Right lung (tissue), 5 donors: ENCODE data around the gene EEPD1. TPM values are rescaled to one million over a fixed set of nuclear protein-coding genes. Genes with fewer than 3 reads are reported as not detected.
"Not testable (repeated sequence)": the region's sequence is repeated elsewhere in the genome, so short reads cannot be mapped to it uniquely, and the experiment has no call there.

Experiments
- DNase-seq, 2 donors: peaks; one replicate each; pipeline ENCODE4 v3.0.0-alpha.2; 2013
- polyA plus RNA-seq, 5 donors: library from polyadenylated mRNA; unstranded; fragments of 120-200 nt; gene quantifications; one replicate each; pipeline versions ENCODE4 v1.2.1 to v1.2.3, GENCODE V29; 2013; ENCODE audit warnings: inconsistent platforms in 1 of 5, low replicate concordance in 1 of 5; ENCODE audit not compliant: insufficient read length in 5 of 5, insufficient read depth in 1 of 5

Gene EEPD1
- polyA plus RNA-seq, 5 donors = 13.8 to 19.5 (median 18.0) TPM

DNA sequence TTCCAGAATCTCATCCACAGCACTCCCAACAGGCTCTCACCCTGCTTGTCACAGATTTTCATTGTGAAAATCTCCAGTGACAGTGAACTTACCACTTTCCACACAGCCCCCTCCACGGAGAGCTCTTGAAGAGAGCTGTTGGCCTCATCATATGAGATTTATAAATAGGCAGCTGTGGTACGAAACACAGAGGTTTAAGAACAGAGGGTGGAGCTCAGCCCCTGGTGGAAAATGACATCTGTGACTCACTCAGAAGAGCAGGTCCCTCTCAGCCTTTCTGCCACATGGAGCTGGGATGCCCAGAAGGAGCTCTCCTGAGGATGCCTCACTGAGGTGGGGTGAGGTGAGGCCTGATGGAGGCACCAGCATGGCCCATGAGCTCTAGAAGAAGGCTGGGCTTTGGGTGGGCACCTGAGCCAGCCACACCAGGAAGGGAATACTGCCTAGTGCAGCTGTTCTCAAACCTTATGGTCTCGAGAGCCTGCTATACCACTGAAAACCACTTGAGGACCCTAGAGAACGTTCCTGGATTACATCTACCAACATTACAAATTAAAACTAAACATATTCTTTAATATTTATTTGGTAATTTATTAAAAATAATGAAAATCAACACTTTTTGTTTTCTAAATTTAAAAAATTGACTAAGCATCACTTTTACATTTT lies 25.8 kb upstream of the EEPD1 start:
- DNase-seq = no peak

DNA sequence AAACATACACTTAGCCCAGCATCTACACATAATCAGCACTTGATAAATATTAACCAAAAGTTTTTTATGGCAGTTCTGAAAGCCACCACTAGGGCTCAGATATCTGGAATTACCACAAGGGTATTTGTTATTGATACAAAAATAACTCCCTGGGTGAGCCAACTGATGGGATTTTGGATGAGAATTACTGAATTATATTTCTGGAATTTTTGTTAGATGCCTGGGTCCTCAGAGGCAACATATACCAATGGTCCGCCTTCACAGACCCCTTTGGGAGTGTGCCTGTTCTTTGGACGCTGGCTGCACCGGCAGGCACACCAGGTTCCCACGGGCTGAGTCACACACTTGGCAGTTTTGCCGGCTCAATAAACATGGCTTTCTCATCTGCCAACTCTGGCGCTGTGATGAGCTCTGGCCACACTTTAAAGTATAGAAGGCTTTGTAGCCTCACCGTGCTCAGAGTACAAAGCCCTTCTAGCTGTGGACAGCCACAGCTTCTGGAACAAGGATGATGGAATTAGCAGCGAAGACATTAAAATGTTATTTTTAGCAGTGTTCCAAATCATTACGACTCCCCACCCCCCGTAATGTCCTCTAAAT lies 24.5 kb upstream of the EEPD1 start:
- no peak for DNase-seq

DNA sequence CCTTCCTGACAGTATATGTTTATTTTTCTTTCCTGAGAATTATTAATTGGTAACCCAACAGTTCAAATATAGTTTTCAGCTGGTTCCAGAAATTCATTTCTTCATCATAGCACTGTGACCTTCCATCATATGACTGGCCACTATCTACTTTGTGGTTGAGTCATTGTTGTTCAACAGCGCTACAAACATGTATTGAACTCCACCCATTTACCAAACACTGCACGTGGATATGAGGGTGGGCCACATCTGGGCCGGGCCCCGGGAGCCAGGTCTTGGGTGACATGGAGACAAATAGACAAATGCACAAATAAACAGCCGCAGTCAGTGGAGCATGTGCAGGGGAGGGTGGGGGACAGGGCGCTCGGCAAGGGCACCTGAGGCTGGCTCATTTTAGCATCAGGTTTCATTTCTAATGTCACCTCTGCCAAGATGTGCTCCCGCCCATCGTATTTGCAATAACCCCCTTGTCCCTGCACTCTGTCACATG lies 24.0 kb upstream of the EEPD1 start:
- no peak for DNase-seq

DNA sequence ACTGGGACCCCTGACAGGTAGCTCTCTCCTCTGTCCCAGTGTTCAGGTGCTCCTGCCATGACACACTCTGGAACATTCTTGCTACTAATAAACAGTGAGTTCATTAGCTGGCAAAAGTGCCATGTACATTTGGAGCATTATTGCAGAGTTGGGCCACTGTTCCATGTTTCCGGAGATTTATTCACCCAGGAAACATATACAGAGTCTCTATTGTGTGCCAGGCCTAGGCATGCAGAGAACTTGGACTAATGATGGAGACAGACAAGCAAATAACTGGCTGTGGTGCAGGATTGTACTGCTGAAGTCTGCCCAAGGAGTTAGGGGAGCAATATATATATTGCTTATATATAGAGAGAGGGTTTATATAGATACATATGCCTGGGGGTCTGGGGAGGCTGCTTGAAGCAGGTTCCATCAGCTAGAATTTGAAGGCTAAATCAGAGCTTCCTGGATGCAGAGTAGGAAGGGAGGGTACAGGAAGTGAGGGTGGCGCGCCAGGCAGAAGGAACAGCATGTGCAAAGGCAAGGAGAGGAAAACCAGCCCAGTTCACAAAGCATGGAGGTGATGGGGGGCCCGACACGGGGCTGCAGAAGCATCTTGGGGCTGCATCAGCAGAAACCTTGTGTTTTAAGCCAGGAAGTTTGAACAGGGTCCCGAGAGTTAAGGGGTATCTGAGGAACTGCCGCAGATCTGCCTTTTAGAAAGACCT lies 22.7 kb upstream of the EEPD1 start:
- DNase-seq = no peak

DNA sequence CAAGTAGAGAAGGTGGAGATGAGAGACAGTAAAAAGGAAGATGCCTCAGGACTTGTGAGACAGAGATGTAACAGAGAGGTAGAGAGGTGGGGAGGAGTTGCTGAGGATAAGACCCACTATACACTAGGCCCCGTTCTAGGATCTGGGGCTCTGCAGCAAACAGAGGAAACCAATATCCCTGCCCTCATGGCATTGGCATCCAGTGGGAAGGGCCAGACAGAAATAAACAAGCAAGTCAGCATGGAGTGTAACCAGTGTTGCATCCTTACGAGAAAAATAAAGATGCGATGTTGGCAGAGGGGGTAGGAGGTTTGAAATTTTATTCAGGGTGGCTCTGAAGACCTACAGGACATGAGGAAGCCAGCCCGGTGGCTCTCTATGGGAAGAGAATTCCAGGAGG lies 22.0 kb upstream of the EEPD1 start:
- DNase-seq = no peak

DNA sequence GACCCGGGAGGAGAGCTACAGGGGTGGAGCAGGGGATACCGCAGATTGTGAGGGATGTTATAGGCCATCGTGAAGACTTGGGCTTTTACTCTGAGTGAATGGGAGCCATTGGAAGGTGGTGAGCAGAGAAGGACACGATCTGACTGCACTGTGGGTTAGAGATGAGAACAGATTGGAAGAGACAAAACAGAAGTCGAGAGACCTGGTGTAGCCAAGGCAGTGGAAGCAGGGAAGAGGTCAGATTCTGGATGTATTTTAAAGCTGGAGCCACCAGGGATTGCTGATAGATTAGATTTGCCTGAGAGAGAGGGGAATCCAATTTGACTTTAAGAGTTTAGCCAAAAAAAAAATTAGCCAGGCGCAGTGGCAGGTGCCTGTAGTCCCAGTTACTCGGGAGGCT lies 21.6 kb upstream of the EEPD1 start:
- no peak for DNase-seq

DNA sequence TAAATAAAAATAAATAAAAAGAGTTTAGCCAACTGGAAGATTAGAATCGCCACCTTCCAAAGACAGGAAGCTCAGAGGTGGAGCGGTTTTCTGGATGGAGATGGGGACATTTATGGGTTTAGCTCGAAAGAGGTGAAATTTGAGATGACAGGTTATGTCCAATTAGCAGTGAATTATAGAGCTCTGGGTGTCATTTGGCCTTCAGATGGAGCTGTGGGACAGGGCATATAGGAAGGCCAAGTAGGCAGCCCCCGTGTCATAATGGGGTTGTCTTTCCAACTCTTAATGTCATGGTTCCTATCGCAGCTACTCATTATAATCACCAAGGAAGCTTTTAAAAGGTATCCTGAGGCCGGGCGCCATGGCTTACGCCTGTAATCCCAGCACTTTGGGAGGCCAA lies 21.0 kb upstream of the EEPD1 start:
- no peak for DNase-seq

DNA sequence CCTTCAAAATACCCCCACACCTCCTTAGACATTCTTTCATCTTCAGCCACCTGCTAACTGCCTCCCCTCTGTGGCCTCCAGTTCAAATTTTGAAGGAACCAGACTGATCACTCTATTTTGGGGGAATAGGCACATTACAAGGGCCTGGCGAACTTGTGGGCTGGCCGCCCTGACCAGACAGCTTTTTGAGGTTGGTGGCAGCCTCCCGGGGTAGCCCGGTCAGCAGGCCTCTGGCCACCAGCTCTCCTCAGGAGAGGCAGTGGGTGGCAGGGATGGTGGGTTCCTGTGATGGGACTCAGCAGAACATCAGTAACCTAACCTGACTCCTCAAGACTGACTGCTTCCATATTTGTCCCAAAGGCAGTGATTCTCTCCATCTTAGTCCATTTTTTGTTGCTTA lies 17.4 kb upstream of the EEPD1 start:
- no peak for DNase-seq

DNA sequence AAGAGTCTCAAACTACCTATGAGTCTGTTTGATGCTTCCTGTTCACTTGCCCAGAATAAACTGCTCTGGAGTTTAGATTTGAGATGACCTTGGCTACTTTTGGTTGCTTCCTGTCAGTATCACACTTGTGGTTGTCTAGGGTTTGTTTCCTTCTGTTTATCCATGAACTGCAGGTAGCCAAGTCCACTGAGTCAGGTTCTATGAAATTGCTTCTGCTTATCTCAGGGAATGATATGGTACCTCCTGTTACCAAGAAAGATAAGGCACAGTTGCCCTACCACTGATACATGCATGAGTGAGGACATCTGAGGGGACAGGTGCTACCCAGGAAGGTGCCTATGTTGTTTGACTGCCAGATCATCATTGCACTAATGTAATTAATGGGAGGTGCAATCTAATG lies 15.8 kb upstream of the EEPD1 start:
- DNase-seq = no peak

DNA sequence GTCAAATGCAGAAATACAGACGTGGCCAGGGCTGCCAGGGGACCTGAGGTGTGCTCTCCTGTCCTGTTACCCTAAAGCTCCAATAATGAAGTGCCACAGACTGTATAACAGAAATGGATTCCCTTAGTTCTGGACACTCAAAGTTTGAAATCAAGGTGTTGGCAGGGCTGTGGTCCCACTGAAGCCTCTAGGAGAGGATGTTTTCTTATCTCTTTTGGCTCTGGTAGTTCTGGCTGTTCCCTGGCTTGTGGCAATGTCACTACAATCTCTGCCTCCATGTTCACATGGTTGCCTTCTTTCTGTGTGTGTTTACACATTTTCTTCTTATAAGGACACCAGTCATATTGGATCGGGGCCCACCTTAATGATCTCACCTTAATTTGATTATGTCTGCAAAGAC lies 15.3 kb upstream of the EEPD1 start:
- no peak for DNase-seq

DNA sequence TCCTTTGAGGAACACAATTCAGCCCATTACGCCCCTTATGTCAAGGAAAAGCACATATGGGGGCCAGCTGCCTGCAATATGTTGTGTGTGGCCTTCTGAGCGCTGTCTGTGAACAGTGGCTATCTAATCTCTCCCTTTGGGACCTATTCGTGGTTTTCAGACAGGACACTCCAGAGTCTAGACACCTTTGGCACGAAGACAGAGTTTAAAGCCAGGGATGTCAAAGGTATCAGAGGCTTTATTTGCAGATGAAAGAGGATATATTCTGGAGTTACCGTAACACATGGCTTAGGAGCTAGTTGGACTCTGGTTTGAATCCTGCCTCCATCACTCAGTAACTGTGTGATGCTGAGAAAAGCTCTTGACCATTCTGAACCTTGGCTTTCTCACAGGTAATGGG lies 14.8 kb upstream of the EEPD1 start:
- DNase-seq = no peak

DNA sequence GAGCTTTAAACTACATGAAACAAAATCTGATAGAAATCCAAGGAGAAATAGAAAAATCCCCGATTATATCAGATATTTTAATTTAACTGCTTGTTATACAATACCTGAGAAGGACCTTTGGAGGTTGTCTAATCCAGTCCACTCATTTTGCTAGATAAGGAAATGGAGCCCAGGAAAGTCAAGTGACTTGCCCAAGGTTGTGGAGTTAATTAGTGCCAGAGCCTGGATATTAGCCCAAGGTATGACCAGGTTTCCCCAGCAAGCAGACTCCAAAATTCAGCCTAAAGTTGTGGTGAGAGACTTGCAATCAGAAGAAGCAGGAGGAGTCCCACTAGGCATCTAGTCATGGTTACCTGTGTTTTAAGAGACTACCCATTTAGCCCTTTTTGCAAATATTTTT lies 11.7 kb upstream of the EEPD1 start:
- no peak for DNase-seq

DNA sequence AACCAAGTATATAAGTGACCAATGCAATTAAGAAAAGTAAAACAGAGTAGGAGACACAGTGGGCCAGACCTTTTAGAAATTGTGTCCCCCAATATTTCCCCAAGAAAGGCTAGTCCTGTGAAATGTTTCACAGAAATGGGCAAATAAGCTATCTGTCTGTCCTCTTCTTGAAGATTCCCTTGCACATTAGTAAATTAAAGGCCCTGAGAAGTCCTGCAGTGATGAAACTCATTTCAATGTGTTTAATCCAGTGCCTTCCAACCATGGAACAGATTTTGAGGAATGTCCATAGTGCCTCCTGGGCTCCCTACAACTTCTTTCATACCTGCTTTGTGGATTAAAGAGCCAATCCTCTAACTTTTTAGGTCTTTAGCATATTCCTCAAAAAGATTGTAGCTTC lies 11.2 kb upstream of the EEPD1 start:
- DNase-seq = no peak

DNA sequence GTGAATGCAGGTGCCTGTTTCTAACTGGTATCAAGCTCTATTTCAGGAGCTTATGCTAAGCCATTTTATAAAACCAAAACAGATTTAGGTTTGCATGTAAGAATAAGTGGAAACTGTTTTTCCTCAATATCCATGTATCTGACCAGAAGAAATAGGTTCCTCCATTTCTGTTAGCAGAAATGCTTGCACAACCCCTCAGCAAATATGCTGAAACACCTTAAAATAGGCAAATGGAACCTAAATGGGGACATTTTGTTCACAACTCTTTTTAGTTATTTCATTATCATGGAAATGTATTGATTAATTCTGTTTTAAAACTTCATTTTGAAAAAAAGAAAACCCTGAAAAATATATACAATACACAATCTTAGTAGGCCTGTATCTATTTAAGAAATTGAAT lies 8.9 kb upstream of the EEPD1 start:
- DNase-seq = no peak

DNA sequence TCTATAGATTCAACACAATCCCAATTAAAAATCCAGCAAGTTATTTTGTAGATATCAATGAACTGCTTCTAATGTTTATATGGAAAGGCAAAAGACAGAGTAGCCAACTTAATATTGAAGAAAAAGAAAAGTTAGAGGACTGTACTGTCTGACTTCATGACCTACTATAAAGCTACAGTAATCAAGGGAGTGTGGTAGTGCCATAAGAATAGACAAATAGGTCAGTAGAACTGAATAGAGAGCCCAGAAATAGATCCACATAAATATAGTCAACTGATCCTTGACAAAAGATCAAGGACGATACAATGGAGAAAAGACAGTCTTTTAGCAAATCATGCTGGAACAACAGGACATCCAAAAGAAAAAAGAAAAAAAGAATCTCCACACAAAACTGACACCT lies 7.4 kb upstream of the EEPD1 start:
- no peak for DNase-seq

DNA sequence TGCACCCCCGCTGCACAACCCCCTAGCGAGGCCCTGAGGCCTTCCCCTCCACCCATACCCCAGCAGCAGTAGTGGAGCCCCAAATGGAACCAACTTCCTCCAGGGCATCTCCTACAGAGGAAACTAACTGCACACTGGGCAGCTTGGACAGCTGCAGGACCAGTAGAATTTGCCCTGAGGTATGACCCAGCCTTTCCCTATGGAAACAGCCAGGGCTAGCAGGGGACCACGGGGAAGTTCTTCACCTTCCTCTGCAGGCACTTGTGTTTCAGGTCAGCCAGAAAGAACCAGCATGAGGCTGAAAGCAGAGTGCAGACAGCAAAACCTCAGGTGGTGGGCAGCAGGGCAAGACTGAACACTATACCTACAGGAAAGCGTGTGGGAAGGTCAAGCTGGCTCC lies 5.7 kb upstream of the EEPD1 start:
- no peak for DNase-seq

DNA sequence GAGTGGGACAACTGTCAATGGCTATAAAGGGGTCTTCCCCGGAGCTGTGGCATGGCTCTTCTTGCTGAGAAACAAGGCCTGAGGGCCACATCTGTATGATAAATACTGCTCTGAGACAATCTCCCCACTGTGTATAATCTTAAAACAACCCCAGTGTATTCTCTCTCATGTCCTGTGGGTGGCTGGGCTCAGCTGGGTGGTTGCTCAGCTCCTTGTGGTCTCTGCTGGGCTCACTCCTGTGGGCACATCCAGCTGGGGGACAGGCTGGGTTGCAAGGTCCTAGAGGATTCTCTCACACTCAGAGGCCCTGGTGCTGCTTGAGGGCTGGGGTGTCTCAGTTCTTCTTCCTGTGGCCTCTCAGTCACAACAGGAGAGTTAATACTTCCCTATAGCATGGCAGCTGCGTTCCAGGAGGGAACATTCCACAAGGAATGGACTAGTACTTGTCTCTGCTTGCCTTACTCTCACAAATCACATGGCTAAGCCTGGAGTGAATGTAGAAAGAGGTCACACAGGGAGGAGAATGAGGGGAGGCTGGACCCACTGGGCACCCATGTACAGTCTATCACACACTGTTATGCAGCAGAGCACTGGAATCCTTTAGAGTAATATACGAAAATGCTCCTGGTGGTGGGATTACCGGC lies 4.5 kb upstream of the EEPD1 start:
- no peak for DNase-seq

DNA sequence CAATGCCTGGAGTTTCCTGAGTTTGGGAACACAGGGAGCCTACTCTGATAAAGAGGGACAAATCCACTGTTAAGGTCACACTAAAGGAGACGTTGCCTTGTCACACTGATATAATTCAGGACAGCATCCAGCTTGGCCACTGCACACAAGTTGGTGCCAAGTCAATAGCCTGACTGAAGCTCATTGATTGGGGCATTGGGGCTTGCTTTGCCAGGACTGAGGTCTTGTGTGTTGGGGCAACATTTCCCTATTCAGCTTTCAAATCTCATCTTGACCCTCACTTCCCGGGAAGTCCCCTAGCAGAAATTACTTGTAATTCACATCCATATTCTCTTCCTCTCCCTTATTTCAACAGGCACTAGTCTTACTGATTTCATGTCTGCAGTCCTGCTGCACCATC lies 3.8 kb upstream of the EEPD1 start:
- DNase-seq = not testable (repeated sequence)

DNA sequence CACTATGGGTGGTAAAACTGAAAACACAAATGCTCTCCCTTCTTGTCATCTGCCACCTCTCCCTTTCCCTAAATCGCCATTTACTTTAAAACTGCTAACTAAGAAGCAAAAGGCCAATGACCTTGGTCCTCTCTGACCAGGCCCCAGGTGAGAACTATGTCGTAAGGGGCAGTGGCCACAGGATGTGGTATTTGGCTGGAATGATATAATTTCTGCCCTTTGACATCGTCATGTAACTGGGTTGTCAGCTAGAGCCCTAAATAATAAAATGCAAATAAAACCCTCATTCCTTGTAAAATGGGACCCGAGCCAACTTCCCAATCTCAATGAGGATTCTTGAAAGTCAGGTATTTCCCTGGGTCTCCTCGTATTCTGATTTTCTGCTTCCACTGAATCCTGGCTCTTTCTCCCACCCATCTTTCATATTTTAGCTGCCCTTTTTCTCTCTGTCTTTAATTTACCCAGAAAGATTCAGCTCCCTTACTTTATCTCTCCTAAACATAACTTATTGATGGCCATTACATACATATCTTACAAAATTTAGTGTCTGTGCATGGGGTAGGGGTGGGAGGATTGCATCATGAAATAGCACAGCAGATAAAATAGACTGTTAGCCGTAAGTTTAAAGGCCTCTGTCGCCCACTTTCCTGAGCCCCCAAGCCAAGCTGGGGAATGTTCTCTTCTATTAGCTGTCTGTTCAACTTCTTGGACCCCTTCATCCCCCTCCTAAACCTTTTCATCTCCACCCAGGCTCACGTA lies 3.2 kb upstream of the EEPD1 start:
- DNase-seq = no peak

DNA sequence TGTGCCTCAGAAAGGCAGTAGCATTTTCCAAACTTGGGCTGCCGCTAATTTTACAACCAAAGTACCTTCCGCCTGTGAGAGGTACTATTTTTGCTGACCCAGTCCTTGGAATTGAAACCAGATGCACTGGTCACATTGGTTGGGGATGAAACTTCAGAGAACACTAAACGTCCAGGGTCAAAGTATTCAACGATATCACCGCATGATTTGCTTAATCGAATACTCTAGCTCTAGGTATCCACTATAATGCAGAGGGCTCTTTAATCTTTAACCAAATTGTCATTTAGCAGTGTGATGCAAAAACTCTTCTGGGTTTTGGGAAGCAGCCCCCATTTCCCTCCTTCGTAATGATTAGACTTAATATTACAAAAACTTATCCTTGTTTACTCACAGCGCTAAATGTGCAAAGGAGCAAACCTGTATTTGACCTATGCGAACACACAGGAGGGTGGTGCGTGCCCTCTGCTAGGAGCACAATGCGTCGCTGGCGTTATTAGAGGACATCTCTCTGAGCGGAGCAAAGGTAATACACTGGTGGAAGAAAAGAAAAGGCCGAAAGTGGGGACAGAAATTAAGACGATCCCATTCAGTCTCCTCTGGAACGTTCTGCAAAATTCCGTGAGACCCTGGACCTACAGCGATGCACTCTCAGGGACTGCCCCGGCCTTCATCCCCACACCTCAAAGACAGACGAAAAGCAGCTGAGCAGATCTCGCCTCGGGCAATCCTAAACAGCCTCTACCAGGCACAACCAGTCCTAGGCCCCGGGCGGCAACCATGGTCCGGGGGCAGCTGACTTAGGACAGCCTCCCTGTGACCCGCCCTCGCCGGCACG lies 916 bp upstream of the EEPD1 start:
- DNase-seq = no peak

DNA sequence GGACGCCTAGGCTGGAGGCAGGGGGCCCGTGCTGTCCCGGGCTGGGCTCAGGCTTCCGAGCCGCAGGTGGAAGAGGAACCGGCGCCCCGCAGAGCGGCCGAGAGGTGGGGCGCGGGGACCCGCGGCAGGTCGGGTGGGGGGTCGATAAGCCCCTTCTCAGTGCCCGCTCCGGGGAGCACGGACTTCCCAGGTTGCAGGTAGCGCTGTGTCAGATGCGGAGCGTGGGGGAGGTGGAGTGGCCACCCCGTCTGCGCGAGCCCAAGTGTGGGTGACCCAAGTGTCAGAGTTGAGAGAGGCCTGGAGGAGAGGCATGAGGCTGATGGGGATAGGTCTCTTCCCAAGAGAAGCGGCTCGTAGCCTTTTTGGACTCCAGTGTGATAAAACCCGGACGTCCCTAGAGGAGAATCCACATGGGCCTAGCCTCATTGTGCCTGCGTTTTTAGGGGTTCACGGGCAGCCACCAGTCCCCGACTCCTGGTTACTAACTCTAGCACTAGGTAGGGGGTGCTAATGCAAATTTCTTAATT lies 580 bp downstream of the EEPD1 start:
- no peak for DNase-seq
